Neural progenitor cell (in vitro differentiated cells): ENCODE data around the gene EXO5. TPM values are rescaled to one million over a fixed set of nuclear protein-coding genes. Genes with fewer than 3 reads are reported as not detected.
"Not testable (repeated sequence)": the region's sequence is repeated elsewhere in the genome, so short reads cannot be mapped to it uniquely, and the experiment has no call there.

Experiments used
- DNase-seq: peaks from one replicate; pipeline ENCODE4 v3.0.0-alpha.2; 2016; ENCODE audit warnings: low spot score
- H2AFZ ChIP-seq: fragments of 200-600 bp; sonication (generic); replicated peaks from 2 replicates; pipeline ENCODE4 v1.6.1; 2016; ENCODE audit warnings: antibody characterized with exemption
- H3F3A ChIP-seq: fragments of 200-600 bp; sonication (generic); 2 replicates; pipeline ENCODE4 v1.6.1; 2016; ENCODE audit warnings: antibody characterized with exemption, low read depth
- H3K27ac ChIP-seq: fragments of 200-600 bp; sonication (generic); 2 replicates; pipeline ENCODE4 v1.5.1; 2016; ENCODE audit warnings: mild to moderate bottlenecking
- H3K27me3 ChIP-seq: fragments of 200-600 bp; sonication (generic); 2 replicates; pipeline ENCODE4 v1.6.1; 2016; ENCODE audit warnings: mild to moderate bottlenecking, moderate library complexity
- H3K36me3 ChIP-seq: fragments of 200-600 bp; sonication (generic); 2 replicates; pipeline ENCODE4 v1.5.1; 2016
- H3K4me1 ChIP-seq: fragments of 200-600 bp; sonication (generic); 2 replicates; pipeline ENCODE4 v1.6.1; 2016; ENCODE audit warnings: mixed run types
- H3K4me2 ChIP-seq: fragments of 200-600 bp; sonication (generic); 2 replicates; pipeline ENCODE4 v1.6.1; 2016
- H3K4me3 ChIP-seq: fragments of 200-600 bp; sonication (generic); 2 replicates; pipeline ENCODE4 v1.5.1; 2016
- H3K79me2 ChIP-seq: fragments of 200-600 bp; sonication (generic); 2 replicates; pipeline ENCODE4 v1.6.1; 2016; ENCODE audit warnings: low read depth
- H3K9ac ChIP-seq: fragments of 200-600 bp; sonication (generic); 2 replicates; pipeline ENCODE4 v1.6.1; 2016
- H3K9me3 ChIP-seq: fragments of 200-600 bp; sonication (generic); 2 replicates; pipeline ENCODE4 v1.5.1; 2016; ENCODE audit warnings: low read depth
- H4K20me1 ChIP-seq: fragments of 200-600 bp; sonication (generic); 2 replicates; pipeline ENCODE4 v1.6.1; 2016; ENCODE audit warnings: low read depth
- H3K27ac Mint-ChIP-seq: 3 replicates; pipeline ENCODE4 v1.8.0; 2021; ENCODE audit warnings: mixed read lengths
- H3K27me3 Mint-ChIP-seq: 2 replicates; pipeline ENCODE4 v1.8.0; 2022; ENCODE audit warnings: low read depth, mild to moderate bottlenecking, inconsistent platforms, moderate library complexity, mixed read lengths; ENCODE audit not compliant: insufficient read depth
- H3K36me3 Mint-ChIP-seq: 3 replicates; pipeline ENCODE4 v1.8.0; 2021; ENCODE audit warnings: mixed read lengths
- H3K4me1 Mint-ChIP-seq: 3 replicates; pipeline ENCODE4 v1.8.0; 2021; ENCODE audit warnings: mixed read lengths
- H3K4me3 Mint-ChIP-seq: 3 replicates; pipeline ENCODE4 v1.8.0; 2021; ENCODE audit warnings: mild to moderate bottlenecking, moderate library complexity, mixed read lengths
- H3K9me3 Mint-ChIP-seq: 3 replicates; pipeline ENCODE4 v1.8.0; 2020; ENCODE audit warnings: mixed read lengths
- EZH2 ChIP-seq: fragments of 200-600 bp; sonication (generic); IDR thresholded peaks from 2 replicates; pipeline ENCODE4 v1.6.1; 2017; ENCODE audit warnings: antibody characterized with exemption, mild to moderate bottlenecking, moderate library complexity
- EZH2phosphoT487 ChIP-seq: fragments of 200-600 bp; sonication (generic); IDR thresholded peaks from 2 replicates; pipeline ENCODE4 v1.6.1; 2017; ENCODE audit warnings: antibody characterized with exemption
- total RNA-seq: library from RNA; depleted of rRNA; stranded (reverse); fragments of >200 nt; gene quantifications from 2 replicates; pipeline ENCODE4 v1.2.3, GENCODE V29; 2015; ENCODE audit warnings: low replicate concordance
- TF ChIP-seq, protein P1 (sequence below): fragments of 200-600 bp; sonication (generic); IDR thresholded peaks from 2 replicates; pipeline ENCODE4 v1.5.1; 2017; ENCODE audit warnings: antibody characterized with exemption, mild to moderate bottlenecking

Gene EXO5
- total RNA-seq, 1 donor from 2014 or later: 11.9 TPM

DNA sequence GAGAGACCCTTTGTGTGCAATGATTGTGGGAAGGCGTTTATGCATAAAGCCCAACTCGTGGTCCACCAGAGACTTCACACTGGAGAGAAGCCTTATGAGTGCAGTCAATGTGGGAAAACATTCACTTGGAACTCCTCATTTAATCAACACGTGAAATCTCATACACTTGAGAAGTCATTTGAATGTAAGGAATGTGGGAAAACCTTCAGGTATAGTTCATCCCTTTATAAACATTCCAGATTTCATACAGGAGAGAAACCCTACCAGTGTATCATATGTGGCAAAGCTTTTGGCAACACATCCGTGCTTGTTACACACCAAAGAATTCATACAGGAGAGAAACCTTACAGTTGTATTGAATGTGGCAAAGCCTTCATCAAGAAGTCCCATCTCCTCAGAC, 38.4 kb downstream of the EXO5 start:
- Histone ChIP-seq H3K79me2 (no peaks in the 10 kb centered on the region), H3K27me3 (no peaks in the 10 kb centered on the region), H3K4me1 (no peaks in the 10 kb centered on the region), H3K27ac (no peak overlapping the region), H3K4me2 (no peak overlapping the region), H2AFZ (no peak overlapping the region), H3K9ac (no peak overlapping the region), H3F3A (no peaks in the 10 kb centered on the region), H3K9me3 (peaks cover 6% of the 10 kb centered on the region), H4K20me1 (no peaks in the 10 kb centered on the region), H3K4me3 (no peak overlapping the region), H3K36me3 (peaks cover 21% of the 10 kb centered on the region)
- DNase-seq: no peak
- Mint-ChIP-seq H3K9me3 (peaks cover 26% of the 10 kb centered on the region), H3K4me3 (no peak overlapping the region), H3K36me3 (peaks cover 37% of the 10 kb centered on the region), H3K27ac (no peak overlapping the region), H3K4me1 (no peaks in the 10 kb centered on the region), H3K27me3 (peaks cover 4% of the 10 kb centered on the region)
- TF ChIP-seq EZH2 (no peak), EZH2phosphoT487 (no peak)
- TF ChIP-seq, protein P1, sequence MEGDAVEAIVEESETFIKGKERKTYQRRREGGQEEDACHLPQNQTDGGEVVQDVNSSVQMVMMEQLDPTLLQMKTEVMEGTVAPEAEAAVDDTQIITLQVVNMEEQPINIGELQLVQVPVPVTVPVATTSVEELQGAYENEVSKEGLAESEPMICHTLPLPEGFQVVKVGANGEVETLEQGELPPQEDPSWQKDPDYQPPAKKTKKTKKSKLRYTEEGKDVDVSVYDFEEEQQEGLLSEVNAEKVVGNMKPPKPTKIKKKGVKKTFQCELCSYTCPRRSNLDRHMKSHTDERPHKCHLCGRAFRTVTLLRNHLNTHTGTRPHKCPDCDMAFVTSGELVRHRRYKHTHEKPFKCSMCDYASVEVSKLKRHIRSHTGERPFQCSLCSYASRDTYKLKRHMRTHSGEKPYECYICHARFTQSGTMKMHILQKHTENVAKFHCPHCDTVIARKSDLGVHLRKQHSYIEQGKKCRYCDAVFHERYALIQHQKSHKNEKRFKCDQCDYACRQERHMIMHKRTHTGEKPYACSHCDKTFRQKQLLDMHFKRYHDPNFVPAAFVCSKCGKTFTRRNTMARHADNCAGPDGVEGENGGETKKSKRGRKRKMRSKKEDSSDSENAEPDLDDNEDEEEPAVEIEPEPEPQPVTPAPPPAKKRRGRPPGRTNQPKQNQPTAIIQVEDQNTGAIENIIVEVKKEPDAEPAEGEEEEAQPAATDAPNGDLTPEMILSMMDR: no peak

DNA sequence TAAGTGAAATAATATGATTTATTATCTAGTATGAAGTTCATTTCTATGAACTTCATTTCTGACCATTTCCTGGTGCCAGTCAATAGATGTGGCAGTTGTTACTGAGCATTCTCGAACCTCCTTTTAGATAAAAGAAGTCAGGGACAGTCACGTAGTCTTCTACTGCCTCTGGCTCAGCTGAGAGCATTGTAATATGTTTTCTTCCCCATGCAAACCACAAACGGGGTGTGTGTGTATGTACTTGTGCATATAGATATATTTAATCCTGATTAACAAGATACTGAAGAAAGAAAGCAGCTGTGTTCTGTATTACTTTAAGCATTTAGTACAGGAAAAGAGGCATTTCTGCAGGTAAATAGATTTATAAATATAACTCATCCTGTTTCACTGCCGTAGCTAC, 44.5 kb downstream of the EXO5 start:
- Histone ChIP-seq H3K4me3 (no peak overlapping the region), H3K9me3 (no peaks in the 10 kb centered on the region), H3K36me3 (no peaks in the 10 kb centered on the region), H3K4me2 (no peak overlapping the region), H3K9ac (no peak overlapping the region), H3F3A (no peaks in the 10 kb centered on the region), H2AFZ (no peak overlapping the region), H4K20me1 (no peaks in the 10 kb centered on the region), H3K79me2 (no peaks in the 10 kb centered on the region), H3K27me3 (no peaks in the 10 kb centered on the region), H3K27ac (no peak overlapping the region), H3K4me1 (no peaks in the 10 kb centered on the region)
- Mint-ChIP-seq H3K27me3 (peaks cover 4% of the 10 kb centered on the region), H3K4me1 (no peaks in the 10 kb centered on the region), H3K36me3 (peaks cover 4% of the 10 kb centered on the region), H3K4me3 (no peak overlapping the region), H3K9me3 (peaks cover 6% of the 10 kb centered on the region), H3K27ac (no peak overlapping the region)
- DNase-seq: no peak
- TF ChIP-seq EZH2 (no peak), EZH2phosphoT487 (no peak)
- TF ChIP-seq, protein P1: no peak

DNA sequence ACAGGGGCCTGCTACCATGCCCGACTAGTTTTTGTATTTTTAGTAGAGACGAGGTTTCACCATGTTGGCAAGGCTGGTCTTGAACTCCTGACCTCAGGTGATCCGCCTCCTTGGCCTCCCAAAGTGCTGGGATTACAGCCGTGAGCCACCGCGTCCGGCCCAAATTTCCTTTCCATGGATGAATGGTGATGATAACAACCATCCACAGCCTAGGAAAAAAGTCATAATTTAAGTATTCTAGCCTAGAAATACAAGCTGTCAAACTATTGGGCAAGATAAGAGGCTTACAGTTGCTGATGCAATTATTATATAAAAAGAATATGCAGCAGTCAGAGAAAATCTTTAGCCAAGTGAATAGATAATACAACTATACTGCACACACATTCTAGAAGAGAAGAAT, 46.2 kb downstream of the EXO5 start:
- H3K4me1 Mint-ChIP-seq, H3K9me3 ChIP-seq, H3K4me2 ChIP-seq, H3K79me2 ChIP-seq, H3K9me3 Mint-ChIP-seq, H4K20me1 ChIP-seq, H3K36me3 ChIP-seq, H3K4me3 Mint-ChIP-seq, H3K27me3 ChIP-seq, H2AFZ ChIP-seq, H3F3A ChIP-seq, DNase-seq, H3K27ac ChIP-seq, H3K36me3 Mint-ChIP-seq, H3K27me3 Mint-ChIP-seq, H3K9ac ChIP-seq, H3K4me3 ChIP-seq, H3K27ac Mint-ChIP-seq, H3K4me1 ChIP-seq: not testable (repeated sequence)

DNA sequence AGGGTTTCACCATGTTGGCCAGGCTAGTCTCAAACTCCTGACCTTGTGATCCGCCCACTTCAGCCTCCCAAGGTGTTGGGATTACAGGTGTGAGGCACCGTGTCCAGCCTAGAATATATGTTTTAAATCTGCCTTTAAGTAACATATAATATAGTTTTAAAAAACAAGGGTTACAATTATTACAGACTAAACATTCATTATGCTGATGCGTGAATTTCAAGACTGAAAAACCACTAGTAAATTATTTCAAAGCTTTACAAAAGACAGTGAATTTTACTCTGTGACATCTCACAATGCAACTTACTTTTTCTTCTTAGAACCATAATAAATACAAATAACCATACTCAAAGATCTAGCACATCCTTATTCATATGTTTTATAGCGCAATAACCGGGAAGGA, 47.6 kb downstream of the EXO5 start:
- H3K79me2 ChIP-seq: no peaks in the 10 kb centered on the region
- H2AFZ ChIP-seq: no peak overlapping the region
- Mint-ChIP-seq H3K27ac (no peak overlapping the region), H3K4me1 (no peaks in the 10 kb centered on the region), H3K27me3 (peaks cover 4% of the 10 kb centered on the region), H3K36me3 (no peaks in the 10 kb centered on the region), H3K4me3 (no peak overlapping the region), H3K9me3 (peaks cover 4% of the 10 kb centered on the region)
- H3K36me3 ChIP-seq: no peaks in the 10 kb centered on the region
- TF ChIP-seq EZH2phosphoT487: no peak
- no peak for TF ChIP-seq EZH2
- TF ChIP-seq, protein P1: no peak
- H4K20me1 ChIP-seq: no peaks in the 10 kb centered on the region
- H3K9me3 ChIP-seq: no peaks in the 10 kb centered on the region
- H3F3A ChIP-seq: no peaks in the 10 kb centered on the region
- no peak overlapping the region for H3K4me2 ChIP-seq
- H3K27me3 ChIP-seq: no peaks in the 10 kb centered on the region
- no peaks in the 10 kb centered on the region for H3K4me1 ChIP-seq
- H3K9ac ChIP-seq: no peak overlapping the region
- no peak overlapping the region for H3K27ac ChIP-seq
- DNase-seq: no peak
- no peak overlapping the region for H3K4me3 ChIP-seq

DNA sequence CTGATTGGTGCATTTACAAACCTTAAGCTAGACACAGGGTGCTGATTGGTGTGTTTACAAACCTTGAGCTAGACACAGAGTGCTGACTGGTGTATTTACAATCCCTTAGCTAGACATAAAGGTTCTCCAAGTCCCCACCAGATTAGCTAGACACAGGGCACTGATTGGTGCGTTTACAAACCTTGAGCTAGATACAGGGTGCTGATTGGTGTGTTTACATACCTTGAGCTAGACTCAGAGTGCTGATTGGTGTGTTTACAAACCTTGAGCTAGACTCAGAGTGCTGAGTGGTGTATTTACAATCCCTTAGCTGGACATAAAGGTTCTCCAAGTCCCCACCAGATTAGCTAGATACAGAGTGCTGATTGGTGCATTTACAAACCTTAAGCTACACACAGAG, 49.7 kb downstream of the EXO5 start:
- not testable (repeated sequence) for H3K4me2 ChIP-seq, H3K79me2 ChIP-seq, H3K27ac Mint-ChIP-seq, H3K4me3 ChIP-seq, H3K9ac ChIP-seq, H3K27ac ChIP-seq, H3K9me3 Mint-ChIP-seq, H4K20me1 ChIP-seq, H3F3A ChIP-seq, H3K4me1 ChIP-seq, H3K36me3 ChIP-seq, H3K4me1 Mint-ChIP-seq, H3K27me3 Mint-ChIP-seq, H3K27me3 ChIP-seq, H3K4me3 Mint-ChIP-seq, DNase-seq, H3K9me3 ChIP-seq, H2AFZ ChIP-seq, H3K36me3 Mint-ChIP-seq
